ACC112 (cell line): ENCODE data around the gene SLCO3A1.

Experiments used
- H2AFZ ChIP-seq: fragments of 200-600 bp; sonication (generic); one replicate; pipeline ENCODE4 v1.6.0; 2017; ENCODE audit warnings: antibody characterized with exemption, low read length; ENCODE audit not compliant: unreplicated experiment
- H3K27ac ChIP-seq: fragments of 200-600 bp; sonication (generic); 2 replicates; pipeline ENCODE4 v1.5.1; 2014; ENCODE audit warnings: low read depth, mild to moderate bottlenecking, antibody characterized with exemption, low read length, moderate library complexity
- H3K27me3 ChIP-seq: fragments of 200-600 bp; sonication (generic); 2 replicates; pipeline ENCODE4 v1.6.1; 2014; ENCODE audit warnings: mild to moderate bottlenecking, antibody characterized with exemption, low read length, moderate library complexity, mixed read lengths; ENCODE audit not compliant: insufficient read depth
- H3K36me3 ChIP-seq: fragments of 200-600 bp; sonication (generic); 2 replicates; pipeline ENCODE4 v1.6.1; 2016; ENCODE audit warnings: mild to moderate bottlenecking, antibody characterized with exemption, low read length, moderate library complexity, mixed read lengths; ENCODE audit not compliant: insufficient read depth
- H3K4me1 ChIP-seq: fragments of 200-600 bp; sonication (generic); one replicate; pipeline ENCODE4 v1.6.1; 2016; ENCODE audit warnings: low read length, mixed read lengths; ENCODE audit not compliant: insufficient read depth, unreplicated experiment, control insufficient read depth
- H3K4me3 ChIP-seq: fragments of 200-600 bp; sonication (generic); 2 replicates; pipeline ENCODE4 v1.5.1; 2014; ENCODE audit warnings: mild to moderate bottlenecking, low read depth, low read length
- H3K79me2 ChIP-seq: fragments of 200-600 bp; sonication (generic); one replicate; pipeline ENCODE4 v1.6.0; 2016; ENCODE audit warnings: low read length; ENCODE audit not compliant: control insufficient read depth, unreplicated experiment, insufficient read depth

The SLCO3A1 gene

DNA sequence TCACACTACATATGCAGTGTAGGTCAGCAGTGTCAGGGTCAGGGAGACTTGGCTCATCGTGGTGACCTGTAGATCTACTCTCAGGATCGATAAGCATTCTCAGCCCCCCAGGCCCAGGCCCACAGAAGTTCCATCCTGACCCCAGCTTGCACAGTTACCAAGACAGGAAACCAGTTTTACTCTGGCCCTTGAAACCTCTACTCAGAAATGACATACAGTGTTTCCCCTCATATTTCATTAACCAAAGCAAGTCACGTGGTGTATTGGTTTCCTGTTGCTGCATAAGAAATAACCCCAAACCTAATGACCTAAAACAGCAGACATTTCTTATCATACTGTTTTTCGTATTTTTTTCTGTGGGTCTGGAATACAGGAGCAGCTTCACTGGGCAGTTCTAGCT is 242.2 kb downstream of the SLCO3A1 start:
- Histone ChIP-seq H3K4me3 (no peak overlapping the region), H3K27ac (no peak overlapping the region), H3K79me2 (no peaks in the 10 kb centered on the region), H2AFZ (no peak overlapping the region), H3K36me3 (no peaks in the 10 kb centered on the region), H3K4me1 (no peaks in the 10 kb centered on the region), H3K27me3 (no peaks in the 10 kb centered on the region)

DNA sequence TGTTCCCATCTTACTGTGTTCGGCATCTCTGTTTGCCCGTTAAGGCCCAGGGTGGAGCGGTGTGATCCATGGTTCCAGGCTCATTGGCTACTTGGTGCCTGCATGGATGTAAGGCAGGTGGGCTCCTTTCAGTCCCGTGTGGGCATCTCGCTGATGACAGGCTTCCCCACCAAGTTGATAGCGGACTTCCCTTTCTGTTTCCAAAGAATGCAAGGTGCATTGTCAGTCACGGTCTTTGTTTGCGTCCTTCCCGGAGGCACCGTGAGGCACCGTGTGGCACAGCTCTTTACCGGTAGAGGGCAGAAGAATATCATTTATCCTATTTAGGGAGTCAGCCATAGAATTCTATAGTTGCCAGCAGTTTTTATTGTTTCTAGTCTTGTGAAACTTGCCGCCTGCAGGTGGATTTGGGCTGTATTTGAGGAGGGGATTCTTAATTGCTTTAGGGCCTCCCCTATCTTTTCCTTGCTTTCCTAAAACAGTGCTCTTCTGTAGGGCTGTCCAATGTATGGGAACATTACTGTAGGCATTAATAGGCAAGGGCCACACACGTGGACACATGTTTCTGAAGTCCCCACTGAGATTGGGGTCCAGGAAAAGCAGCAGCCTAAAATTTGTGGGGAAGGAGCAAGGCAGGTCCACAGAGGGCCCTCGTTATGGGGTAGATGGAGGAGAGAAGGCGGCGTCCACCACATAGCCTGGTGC is 244.1 kb downstream of the SLCO3A1 start:
- no peak overlapping the region for H2AFZ ChIP-seq
- H3K79me2 ChIP-seq = no peaks in the 10 kb centered on the region
- no peaks in the 10 kb centered on the region for H3K27me3 ChIP-seq
- H3K4me3 ChIP-seq = no peak overlapping the region
- no peaks in the 10 kb centered on the region for H3K4me1 ChIP-seq
- H3K27ac ChIP-seq = no peak overlapping the region
- H3K36me3 ChIP-seq = no peaks in the 10 kb centered on the region

DNA sequence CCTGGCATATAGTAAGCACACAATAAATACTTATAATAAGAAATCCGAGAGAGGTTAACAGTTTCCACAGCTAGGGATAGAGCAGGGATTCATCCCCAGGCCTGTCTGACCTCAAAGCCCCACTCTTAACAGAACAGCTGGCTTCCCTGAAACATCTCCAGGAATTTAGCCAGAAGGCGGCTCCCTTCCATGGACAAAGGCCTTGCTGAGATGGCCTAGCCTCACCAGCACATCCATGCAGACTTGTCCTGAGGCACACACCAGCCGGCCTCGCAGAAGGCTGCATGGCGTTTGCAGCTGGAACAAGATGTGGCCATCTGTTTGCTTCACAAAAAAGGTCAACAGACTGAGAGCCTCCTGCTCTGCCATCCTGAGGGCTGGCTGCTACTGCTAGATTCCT is 245.4 kb downstream of the SLCO3A1 start:
- Histone ChIP-seq H2AFZ (no peak overlapping the region), H3K27ac (no peak overlapping the region), H3K79me2 (no peaks in the 10 kb centered on the region), H3K4me1 (no peaks in the 10 kb centered on the region), H3K4me3 (no peak overlapping the region), H3K36me3 (no peaks in the 10 kb centered on the region), H3K27me3 (no peaks in the 10 kb centered on the region)

DNA sequence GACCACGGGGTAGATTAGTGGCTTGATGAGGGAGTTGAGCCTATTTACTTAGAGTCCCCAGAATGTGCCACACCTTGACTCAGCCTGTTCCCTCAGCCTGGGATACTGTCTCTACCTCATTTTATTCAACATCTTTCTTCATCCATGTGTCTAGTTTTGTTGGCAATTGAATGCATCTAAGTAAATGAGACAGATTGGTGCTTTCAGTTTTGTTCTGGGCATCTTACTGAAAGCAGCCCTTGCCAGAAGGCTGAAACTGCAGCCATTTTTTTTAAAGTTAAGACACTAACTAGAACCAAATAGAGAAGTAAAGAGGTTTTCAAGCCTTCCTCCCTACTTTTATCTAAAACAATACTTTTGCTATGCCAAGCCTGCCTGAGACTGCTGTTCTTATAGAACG is 246.8 kb downstream of the SLCO3A1 start:
- H3K4me3 ChIP-seq = no peak overlapping the region
- H2AFZ ChIP-seq = no peak overlapping the region
- no peaks in the 10 kb centered on the region for H3K36me3 ChIP-seq
- no peak overlapping the region for H3K27ac ChIP-seq
- no peaks in the 10 kb centered on the region for H3K4me1 ChIP-seq
- H3K27me3 ChIP-seq = no peaks in the 10 kb centered on the region
- no peaks in the 10 kb centered on the region for H3K79me2 ChIP-seq

DNA sequence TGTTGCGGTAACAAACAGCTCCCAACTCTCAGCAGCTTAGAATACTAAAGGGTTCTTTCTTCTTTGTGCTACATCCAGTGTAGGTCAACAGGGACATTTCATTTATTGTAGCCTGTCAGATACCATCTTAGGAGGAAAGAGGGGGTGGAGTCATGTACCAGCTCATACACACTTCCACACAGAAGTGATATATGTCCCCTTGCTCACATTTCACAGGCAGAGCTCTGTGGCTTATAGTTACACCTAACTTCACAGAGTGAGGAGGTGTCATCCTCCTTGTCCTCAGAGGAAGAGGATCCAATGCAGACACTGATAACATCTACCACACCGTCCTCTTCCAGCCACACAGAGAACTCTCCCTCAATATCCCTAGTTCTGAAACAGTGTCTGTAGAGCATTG is 247.2 kb downstream of the SLCO3A1 start:
- Histone ChIP-seq H3K4me1 (no peaks in the 10 kb centered on the region), H2AFZ (no peak overlapping the region), H3K36me3 (no peaks in the 10 kb centered on the region), H3K27ac (no peak overlapping the region), H3K79me2 (no peaks in the 10 kb centered on the region), H3K4me3 (no peak overlapping the region), H3K27me3 (no peaks in the 10 kb centered on the region)

DNA sequence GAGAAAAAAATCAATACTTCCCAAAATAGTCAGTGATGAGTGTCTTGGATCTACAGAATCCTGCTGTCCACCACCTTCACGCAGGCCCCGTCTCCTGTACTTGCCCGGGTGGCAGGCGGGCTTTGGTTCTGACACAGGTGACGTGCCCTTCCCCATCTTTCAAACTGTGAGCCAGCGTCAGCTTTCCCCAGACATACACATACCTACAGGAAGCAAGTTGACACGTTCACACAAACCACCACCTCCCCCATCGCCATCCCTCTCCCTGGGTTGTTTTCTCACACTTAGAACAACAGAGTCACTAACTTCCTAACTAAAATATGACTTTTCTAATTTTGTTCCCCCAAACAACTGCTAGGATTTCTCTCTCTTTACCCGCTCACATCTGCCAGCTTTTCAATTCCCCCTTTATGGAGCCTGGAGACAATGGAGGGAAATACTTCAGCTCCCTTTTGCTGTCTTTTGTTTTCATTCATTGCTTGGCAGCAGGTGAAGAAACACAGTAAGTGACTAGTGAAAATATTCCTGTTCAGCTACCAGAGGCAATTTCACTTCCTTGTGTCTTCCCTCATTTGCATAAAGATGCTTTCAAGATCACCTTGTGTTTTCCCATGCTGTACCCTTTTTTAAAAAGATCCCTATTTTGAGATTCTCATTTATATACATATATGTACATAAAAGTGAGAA is 248.3 kb downstream of the SLCO3A1 start:
- H2AFZ ChIP-seq = no peak overlapping the region
- no peaks in the 10 kb centered on the region for H3K79me2 ChIP-seq
- H3K27ac ChIP-seq = no peak overlapping the region
- no peaks in the 10 kb centered on the region for H3K27me3 ChIP-seq
- H3K4me1 ChIP-seq = no peaks in the 10 kb centered on the region
- no peak overlapping the region for H3K4me3 ChIP-seq
- H3K36me3 ChIP-seq = no peaks in the 10 kb centered on the region

DNA sequence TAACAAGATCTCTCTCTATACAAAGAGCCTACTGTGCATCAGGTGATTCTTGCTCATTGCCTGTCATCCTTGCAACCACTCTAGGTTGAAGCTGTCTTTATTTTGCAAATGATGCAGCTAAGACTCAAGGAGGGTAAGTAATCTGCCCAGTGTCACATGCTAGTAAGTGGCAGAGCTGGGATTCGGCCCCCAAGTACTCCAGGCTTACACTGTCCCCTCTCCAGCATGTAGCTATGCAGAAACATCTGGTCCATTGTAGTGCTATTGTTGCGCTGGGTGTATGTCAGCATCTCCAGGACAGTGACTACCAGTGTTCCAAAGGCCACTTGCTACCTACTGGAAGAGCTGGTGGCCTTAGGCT is 248.9 kb downstream of the SLCO3A1 start:
- Histone ChIP-seq H3K4me1 (no peaks in the 10 kb centered on the region), H3K27ac (no peak overlapping the region), H3K27me3 (no peaks in the 10 kb centered on the region), H3K79me2 (no peaks in the 10 kb centered on the region), H2AFZ (no peak overlapping the region), H3K36me3 (no peaks in the 10 kb centered on the region), H3K4me3 (no peak overlapping the region)

DNA sequence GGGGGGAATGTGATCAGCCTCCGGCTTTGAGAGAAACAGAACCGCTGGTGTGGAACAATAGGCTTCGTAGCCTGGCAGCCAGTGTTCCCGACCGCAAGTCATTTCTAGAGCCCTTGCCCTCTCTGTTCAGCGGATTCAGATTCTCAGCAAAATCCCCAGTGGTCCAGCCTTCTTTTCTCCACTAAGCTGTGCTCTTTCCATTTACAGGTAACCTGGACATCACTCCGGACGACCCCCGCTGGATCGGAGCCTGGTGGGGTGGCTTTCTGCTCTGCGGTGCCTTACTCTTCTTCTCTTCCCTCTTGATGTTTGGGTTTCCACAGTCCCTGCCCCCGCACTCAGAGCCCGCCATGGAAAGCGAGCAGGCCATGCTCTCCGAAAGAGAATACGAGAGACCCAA is 250.6 kb downstream of the SLCO3A1 start:
- no peaks in the 10 kb centered on the region for H3K79me2 ChIP-seq
- H2AFZ ChIP-seq = no peak overlapping the region
- H3K4me1 ChIP-seq = no peaks in the 10 kb centered on the region
- H3K27me3 ChIP-seq = no peaks in the 10 kb centered on the region
- H3K27ac ChIP-seq = no peak overlapping the region
- no peaks in the 10 kb centered on the region for H3K36me3 ChIP-seq
- H3K4me3 ChIP-seq = no peak overlapping the region

DNA sequence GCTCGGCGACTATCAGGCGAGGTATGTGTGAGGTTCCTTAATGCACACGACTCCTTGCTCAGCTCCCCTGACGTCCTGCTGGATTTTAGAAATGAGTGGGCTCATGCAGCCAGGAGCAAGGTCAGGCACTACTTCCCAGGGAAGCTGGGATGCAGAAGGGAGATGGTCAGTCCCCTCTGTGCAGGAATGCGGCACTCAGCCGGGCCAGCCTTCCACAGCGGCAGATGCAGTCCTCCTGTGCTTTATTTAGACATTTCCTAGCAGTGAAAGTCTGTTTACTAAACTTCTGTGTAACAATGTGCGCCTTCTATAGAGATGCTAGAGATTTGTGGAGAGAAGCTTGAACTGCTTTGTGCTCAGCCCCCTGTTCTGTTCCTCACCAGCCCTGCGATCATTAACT is 252.1 kb downstream of the SLCO3A1 start:
- Histone ChIP-seq H3K36me3 (no peaks in the 10 kb centered on the region), H3K27me3 (no peaks in the 10 kb centered on the region), H2AFZ (no peak overlapping the region), H3K4me3 (no peak overlapping the region), H3K4me1 (no peaks in the 10 kb centered on the region), H3K27ac (no peak overlapping the region), H3K79me2 (no peaks in the 10 kb centered on the region)

DNA sequence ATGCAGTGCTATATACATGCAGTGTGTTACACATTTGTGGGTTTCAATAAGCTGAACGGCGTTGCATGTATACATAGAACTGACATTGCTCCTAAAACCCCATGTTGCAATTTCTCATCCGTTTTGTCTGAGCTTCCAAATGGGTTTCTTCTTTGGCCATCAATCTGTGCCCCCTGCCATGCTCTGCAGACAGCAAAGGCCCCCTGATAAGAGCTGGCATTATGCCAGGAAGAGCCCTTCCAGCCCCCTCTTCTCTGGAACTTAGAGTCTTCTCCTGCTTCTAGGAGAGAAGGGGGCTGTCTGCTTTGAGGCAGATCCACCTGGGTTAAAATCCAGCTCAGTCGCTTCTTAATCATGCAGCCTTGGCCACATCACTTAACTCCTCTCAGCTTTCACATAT is 254.0 kb downstream of the SLCO3A1 start:
- Histone ChIP-seq H3K79me2 (no peaks in the 10 kb centered on the region), H3K4me3 (no peak overlapping the region), H3K36me3 (no peaks in the 10 kb centered on the region), H2AFZ (no peak overlapping the region), H3K27me3 (no peaks in the 10 kb centered on the region), H3K4me1 (no peaks in the 10 kb centered on the region), H3K27ac (no peak overlapping the region)

DNA sequence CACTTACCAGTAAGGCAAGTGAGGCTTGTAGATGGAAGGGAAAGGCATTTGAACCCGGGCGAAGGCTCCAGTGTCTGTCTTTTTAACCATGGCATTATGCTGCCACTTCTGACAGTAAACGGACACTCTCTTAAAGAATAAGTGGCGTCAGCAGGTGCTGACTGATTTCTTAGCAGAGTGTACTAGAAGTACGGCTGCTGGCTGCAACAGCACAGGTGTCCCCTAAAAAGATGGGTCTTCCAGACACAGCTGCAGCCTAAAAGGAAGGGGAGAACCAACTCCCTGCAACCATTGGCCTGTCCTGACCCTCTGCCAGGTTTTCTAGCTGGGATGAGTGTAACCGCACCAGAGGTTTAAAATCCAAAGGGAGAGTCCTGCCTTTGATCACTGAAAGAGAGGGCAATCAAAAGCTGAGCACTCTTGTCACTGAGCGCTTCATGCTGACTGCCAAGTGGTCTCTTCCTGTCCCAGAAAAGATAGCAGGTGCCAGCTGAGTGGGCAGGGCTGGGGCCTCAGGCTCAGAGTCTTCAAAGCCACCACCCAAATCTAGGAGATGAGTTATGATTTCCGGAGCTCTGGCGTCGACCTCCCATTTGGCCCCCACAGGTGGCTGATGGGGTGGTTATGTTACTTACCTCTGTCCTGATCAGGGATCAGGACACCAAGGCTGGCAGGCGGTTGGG is 255.8 kb downstream of the SLCO3A1 start:
- Histone ChIP-seq H2AFZ (no peak overlapping the region), H3K4me3 (no peak overlapping the region), H3K79me2 (no peaks in the 10 kb centered on the region), H3K4me1 (no peaks in the 10 kb centered on the region), H3K36me3 (no peaks in the 10 kb centered on the region), H3K27me3 (no peaks in the 10 kb centered on the region), H3K27ac (no peak overlapping the region)
